Uterus (tissue), 4 donors: ENCODE data around the gene NOTCH1. TPM values are rescaled to one million over a fixed set of nuclear protein-coding genes. Genes with fewer than 3 reads are reported as not detected.

Source experiments
- DNase-seq, 2 donors: peaks; one replicate each; pipeline ENCODE4 v3.0.0-alpha.2; 2019 to 2020
- H3K27ac ChIP-seq, 2 donors: fragments of 200-600 bp; sonication (generic); 1 replicate in 1 of 2; 2 replicates in 1 of 2; pipeline ENCODE4 v1.5.1; 2016 to 2018
- H3K27me3 ChIP-seq, 2 donors: fragments of 200-600 bp; sonication (generic); one replicate each; pipeline ENCODE4 v1.5.1; 2018 to 2019; ENCODE audit warnings: control low read depth in 1 of 2
- H3K36me3 ChIP-seq, 2 donors: fragments of 200-600 bp; sonication (generic); one replicate each; pipeline ENCODE4 v1.5.1; 2019; ENCODE audit warnings: control low read depth in 1 of 2
- H3K4me1 ChIP-seq, 2 donors: fragments of 200-600 bp; sonication (generic); one replicate each; pipeline ENCODE4 v1.5.1; 2018 to 2019; ENCODE audit warnings: control low read depth in 1 of 2
- H3K4me3 ChIP-seq, 2 donors: fragments of 200-600 bp; sonication (generic); 1 replicate in 1 of 2; 2 replicates in 1 of 2; pipeline ENCODE4 v1.5.1; 2018 to 2019; ENCODE audit warnings: mild to moderate bottlenecking in 1 of 2
- H3K9me3 ChIP-seq, 2 donors: fragments of 200-600 bp; sonication (generic); one replicate each; pipeline ENCODE4 v1.5.1; 2019; ENCODE audit warnings: control low read depth in 1 of 2
- POLR2A ChIP-seq, 2 donors: fragments of 450-650 bp; IDR thresholded peaks; one replicate each; pipeline ENCODE4 v1.6.1; 2016; ENCODE audit warnings: antibody characterized with exemption in 2 of 2, mild to moderate bottlenecking in 1 of 2, moderate library complexity in 1 of 2
- intact Hi-C: fragments of 100-400 bp; cut with DNase I; formaldehyde crosslinking; loops from one replicate; pipeline ENCODE4 v1.15.1; 2023; ENCODE audit warnings: low total_unique reads
- total RNA-seq, 4 donors: library from RNA; depleted of rRNA in 3 of 4; stranded (reverse); fragments of >200 nt in 3 of 4; gene quantifications; one replicate each; pipeline versions ENCODE4 v1.1.0 to v1.2.4, GENCODE V29; 2014 to 2023
- TF ChIP-seq, protein P1 (sequence below), 4 experiments: fragments of 200-600 bp in 2 of 4; fragments of 450-650 bp in 2 of 4; sonication (generic) in 2 of 4; IDR thresholded peaks; one replicate each; pipeline ENCODE4 v1.5.1; 2016 to 2019; ENCODE audit warnings: antibody characterized with exemption in 4 of 4, mild to moderate bottlenecking in 2 of 4, moderate library complexity in 1 of 4
- donor health status: DM: yes; HTN: yes; CAD: no.

The NOTCH1 gene
- total RNA-seq, 4 donors from 2014 or later = 19.7 to 109 (median 35.6) TPM

DNA sequence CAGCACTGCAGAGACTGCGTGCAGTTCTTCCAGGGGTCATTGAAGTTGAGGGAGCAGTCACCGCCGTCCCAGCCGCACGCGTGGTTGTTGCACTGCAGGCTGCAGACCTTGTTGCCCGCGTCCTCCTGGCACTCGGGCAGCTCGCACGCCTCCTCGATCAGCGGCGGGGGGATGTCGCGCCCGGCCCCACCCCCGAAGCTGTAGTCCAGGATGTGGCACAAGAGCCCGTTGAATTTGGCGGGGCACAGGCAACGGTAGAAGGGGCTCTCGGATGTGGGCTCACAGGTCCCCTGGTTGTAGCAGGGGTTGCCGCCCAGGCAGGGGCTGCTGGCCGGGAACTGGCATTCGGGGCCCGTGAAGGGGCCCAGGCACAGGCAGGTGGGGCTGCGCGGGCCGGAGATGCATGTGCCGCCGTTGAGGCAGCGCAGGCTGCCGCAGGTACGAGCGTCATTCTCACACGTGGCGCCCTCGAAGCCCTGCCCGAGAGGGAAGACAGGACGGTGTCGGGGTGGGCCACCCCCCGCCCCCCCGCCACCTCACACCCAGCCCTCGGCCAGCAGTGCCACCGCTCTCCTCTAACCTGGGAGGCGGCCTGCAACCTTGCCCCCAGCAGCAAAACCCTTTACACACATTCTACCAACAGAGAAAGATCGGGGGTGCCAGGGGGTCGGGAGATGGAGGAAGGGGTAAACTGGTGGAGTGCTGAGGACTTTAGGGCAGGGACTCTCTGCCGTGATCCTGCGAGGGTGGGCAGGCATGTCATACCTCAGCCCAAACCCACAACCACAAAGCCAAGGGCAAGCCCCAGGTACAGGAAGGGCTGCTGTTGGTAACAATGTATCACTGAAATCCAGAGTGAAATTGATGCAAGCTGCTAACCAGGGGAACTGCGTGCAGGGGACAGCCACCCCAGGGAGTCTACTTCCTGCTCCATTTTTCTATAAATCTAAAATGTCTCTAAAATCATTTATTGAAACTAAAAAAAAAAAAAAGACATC is 40.1 kb downstream of the NOTCH1 start:
- no peak for TF ChIP-seq POLR2A (IDR thresholded peaks at IDR 0.05)
- TF ChIP-seq, protein P1, sequence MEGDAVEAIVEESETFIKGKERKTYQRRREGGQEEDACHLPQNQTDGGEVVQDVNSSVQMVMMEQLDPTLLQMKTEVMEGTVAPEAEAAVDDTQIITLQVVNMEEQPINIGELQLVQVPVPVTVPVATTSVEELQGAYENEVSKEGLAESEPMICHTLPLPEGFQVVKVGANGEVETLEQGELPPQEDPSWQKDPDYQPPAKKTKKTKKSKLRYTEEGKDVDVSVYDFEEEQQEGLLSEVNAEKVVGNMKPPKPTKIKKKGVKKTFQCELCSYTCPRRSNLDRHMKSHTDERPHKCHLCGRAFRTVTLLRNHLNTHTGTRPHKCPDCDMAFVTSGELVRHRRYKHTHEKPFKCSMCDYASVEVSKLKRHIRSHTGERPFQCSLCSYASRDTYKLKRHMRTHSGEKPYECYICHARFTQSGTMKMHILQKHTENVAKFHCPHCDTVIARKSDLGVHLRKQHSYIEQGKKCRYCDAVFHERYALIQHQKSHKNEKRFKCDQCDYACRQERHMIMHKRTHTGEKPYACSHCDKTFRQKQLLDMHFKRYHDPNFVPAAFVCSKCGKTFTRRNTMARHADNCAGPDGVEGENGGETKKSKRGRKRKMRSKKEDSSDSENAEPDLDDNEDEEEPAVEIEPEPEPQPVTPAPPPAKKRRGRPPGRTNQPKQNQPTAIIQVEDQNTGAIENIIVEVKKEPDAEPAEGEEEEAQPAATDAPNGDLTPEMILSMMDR (IDR thresholded peaks at IDR 0.05) = no peak
- Histone ChIP-seq H3K27ac (no peak overlapping the region), H3K4me1 (no peaks in the 10 kb centered on the region), H3K4me3 (no peak overlapping the region), H3K27me3 (no peaks in the 10 kb centered on the region), H3K36me3 (no peaks in the 10 kb centered on the region), H3K9me3 (no peaks in the 10 kb centered on the region)
- no peak for DNase-seq
- intact Hi-C loops = loop anchor here (5.0 kb wide), 1 partner anchor 117 kb away; no protein-coding TSS in a partner anchor

DNA sequence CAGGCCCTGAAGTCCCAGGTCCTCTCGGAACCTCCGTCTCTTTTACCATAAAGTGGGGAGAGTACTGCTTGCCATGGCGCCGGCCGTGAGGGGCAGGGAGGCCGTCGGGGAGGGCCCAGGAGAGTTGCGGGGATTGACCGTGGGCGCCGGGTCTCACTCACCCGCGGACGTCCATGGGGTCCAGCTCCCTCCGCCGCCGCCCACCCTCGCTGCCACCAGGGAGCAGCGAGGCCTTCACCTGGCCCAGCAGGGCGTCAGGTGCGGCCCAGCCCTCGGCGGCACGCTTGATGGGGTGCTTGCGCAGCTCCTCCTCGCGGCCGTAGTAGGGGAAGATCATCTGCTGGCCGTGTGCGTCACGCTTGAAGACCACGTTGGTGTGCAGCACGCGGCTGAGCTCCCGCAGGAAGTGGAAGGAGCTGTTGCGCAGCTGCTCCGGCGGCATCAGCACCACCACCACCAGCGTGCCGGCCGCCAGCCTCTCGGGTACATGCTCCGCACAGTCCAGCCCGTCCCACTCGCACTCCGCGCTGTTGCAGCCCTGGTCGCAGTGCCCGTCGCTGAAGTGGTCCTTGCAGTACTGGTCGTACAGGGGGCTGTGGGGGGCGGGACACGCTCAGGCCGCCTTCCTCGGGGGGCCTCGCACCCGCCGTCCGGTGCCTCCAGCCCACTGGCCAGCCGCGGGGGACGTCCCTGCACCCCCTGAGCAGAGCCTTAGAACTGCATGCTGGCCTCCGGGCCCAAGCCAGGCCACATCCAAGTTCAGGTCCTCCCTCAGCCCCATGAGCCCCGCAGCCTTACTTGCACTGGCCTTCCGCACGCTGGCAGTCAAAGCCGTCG is 41.1 kb downstream of the NOTCH1 start:
- Histone ChIP-seq H3K4me1 (no peaks in the 10 kb centered on the region), H3K27me3 (no peaks in the 10 kb centered on the region), H3K4me3 (no peak overlapping the region), H3K27ac (no peak overlapping the region), H3K36me3 (no peaks in the 10 kb centered on the region), H3K9me3 (no peaks in the 10 kb centered on the region)
- no peak for DNase-seq
- intact Hi-C loops = loop anchor here (5.0 kb wide), 1 partner anchor 118 kb away; no protein-coding TSS in a partner anchor
- no peak for TF ChIP-seq POLR2A (IDR thresholded peaks at IDR 0.05)
- TF ChIP-seq, protein P1 (IDR thresholded peaks at IDR 0.05) = no peak

DNA sequence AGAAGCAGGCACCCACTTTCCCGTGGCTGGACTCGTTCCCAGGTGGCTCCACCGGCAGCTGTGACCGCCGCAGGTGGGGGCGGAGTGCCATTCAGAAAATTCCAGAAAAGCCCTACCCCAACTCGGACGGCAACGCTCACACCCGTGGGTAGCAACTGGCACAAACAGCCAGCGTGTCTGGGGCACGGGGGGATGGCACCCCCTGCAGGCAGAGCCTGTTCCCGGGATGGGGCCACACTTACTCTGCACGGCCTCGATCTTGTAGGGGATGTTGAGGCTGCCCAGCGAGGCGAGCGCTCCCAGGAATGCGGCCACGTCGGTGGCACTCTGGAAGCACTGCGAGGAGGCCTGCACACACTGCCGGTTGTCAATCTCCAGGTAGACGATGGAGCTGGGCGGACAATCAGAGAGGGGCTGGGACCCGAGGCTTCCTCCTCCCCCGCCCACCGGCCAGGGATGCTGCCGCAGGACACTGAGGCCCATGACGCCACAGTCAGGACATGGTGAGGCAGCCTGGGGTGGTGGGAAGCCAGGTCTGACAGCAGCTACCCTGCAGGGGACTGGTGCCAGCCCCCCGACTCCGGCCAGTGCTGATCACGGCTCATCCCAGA is 42.8 kb downstream of the NOTCH1 start:
- Histone ChIP-seq H3K4me1 (no peaks in the 10 kb centered on the region), H3K27me3 (no peaks in the 10 kb centered on the region), H3K4me3 (no peak overlapping the region), H3K27ac (no peak overlapping the region), H3K36me3 (no peaks in the 10 kb centered on the region), H3K9me3 (no peaks in the 10 kb centered on the region)
- TF ChIP-seq POLR2A (IDR thresholded peaks at IDR 0.05) = no peak
- TF ChIP-seq, protein P1 (IDR thresholded peaks at IDR 0.05) = no peak
- intact Hi-C loops = no loop called here
- no peak for DNase-seq

DNA sequence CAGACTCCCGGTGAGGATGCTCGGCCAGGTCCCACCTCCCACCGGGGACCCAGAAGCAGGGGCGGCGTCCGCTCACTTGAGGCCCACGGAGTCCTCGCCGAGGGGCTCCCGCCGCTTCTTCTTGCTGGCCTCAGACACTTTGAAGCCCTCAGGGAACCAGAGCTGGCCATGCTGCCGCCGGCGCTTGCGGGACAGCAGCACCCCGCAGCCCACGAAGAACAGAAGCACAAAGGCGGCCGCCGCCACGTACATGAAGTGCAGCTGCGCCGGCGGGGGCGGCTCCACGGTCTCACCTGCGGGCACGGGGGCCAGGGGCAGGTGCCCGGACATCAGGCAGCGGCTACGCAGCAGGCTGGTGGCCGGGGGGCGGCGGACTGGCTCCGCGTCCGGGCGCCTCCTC is 43.7 kb downstream of the NOTCH1 start:
- no peaks in the 10 kb centered on the region for H3K36me3 ChIP-seq
- intact Hi-C loops = no loop called here
- no peaks in the 10 kb centered on the region for H3K9me3 ChIP-seq

More for the DNA sequence above, 43.7 kb downstream of the NOTCH1 start:
- H3K27me3 ChIP-seq = no peaks in the 10 kb centered on the region
- no peak overlapping the region for H3K27ac ChIP-seq
- no peak for DNase-seq
- TF ChIP-seq, protein P1 (IDR thresholded peaks at IDR 0.05) = no peak
- TF ChIP-seq POLR2A (IDR thresholded peaks at IDR 0.05) = no peak
- H3K4me3 ChIP-seq = no peak overlapping the region
- H3K4me1 ChIP-seq = no peaks in the 10 kb centered on the region
